Muscle of leg (tissue), 11 donors: ENCODE measurements around the gene ANKRD60. TPM values are rescaled to one million over a fixed set of nuclear protein-coding genes. Genes with fewer than 3 reads are reported as not detected.

Source experiments
- DNase-seq: peaks from one replicate; pipeline ENCODE4 v3.0.0; 2013
- H3K27ac ChIP-seq: one replicate; pipeline ENCODE4 v1.5.1; 2013; ENCODE audit warnings: mild to moderate bottlenecking, low read length, control low read depth
- H3K27me3 ChIP-seq: one replicate; pipeline ENCODE4 v1.6.1; 2013; ENCODE audit warnings: low read length; ENCODE audit not compliant: control insufficient read depth, insufficient read depth
- H3K36me3 ChIP-seq: one replicate; pipeline ENCODE4 v1.6.1; 2013; ENCODE audit warnings: low read length; ENCODE audit not compliant: control insufficient read depth, insufficient read depth
- H3K4me1 ChIP-seq: one replicate; pipeline ENCODE4 v1.6.1; 2013; ENCODE audit warnings: low read length; ENCODE audit not compliant: control insufficient read depth, insufficient read depth
- H3K4me3 ChIP-seq: one replicate; pipeline ENCODE4 v1.5.1; 2013; ENCODE audit warnings: low read length, control low read depth
- H3K9me3 ChIP-seq: replicated peaks from 2 replicates; pipeline ENCODE4 v1.6.1; 2013; ENCODE audit warnings: low read depth, low read length; ENCODE audit not compliant: control insufficient read depth
- WGBS: methylation state at CpG from one replicate; pipeline ENCODE4 v1.1.5; 2013; ENCODE audit warnings: missing lambda C conversion rate; ENCODE audit not compliant: insufficient coverage; 5-methylcytosine and 5-hydroxymethylcytosine counted together
- polyA plus RNA-seq, 8 donors: library from polyadenylated mRNA; unstranded; fragments of 120-200 nt; gene quantifications; one replicate each; pipeline versions ENCODE4 v1.2.1 to v1.2.3, GENCODE V29; 2013; ENCODE audit warnings: inconsistent platforms in 1 of 8, low replicate concordance in 1 of 8; ENCODE audit not compliant: insufficient read length in 8 of 8, insufficient read depth in 1 of 8
- total RNA-seq: library from RNA; stranded (reverse); fragments of 120-200 nt; gene quantifications from one replicate; pipeline ENCODE4 v1.2.4, GENCODE V29; 2013

ANKRD60 gene
- total and polyA plus RNA-seq, 9 donors: not detected

DNA sequence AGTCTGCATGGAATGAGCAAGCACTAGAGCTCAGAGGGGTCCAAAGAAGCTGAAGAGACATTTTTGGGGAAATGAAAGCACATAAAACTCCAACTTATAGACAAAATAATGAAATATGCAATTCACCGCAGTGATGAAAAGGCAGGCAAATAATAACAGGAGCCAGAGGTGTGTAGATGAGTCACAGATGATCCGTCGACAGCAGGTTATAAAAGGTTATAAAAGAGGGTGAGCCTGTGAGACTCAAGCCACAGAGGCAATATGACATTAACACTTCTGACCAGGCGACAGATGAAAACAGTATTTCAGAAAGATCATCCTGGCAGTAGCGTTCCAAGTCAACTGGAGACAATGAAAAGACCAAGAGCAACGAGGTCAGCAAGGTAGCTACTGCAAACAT is 35.8 kb upstream of the ANKRD60 start:
- no peak overlapping the region for H3K27ac ChIP-seq
- WGBS: 65% methylated on average over 5 of the region's 6 CpGs
- no peak for DNase-seq
- H3K27me3 ChIP-seq: no peaks in the 10 kb centered on the region
- H3K4me1 ChIP-seq: peaks cover 10% of the 10 kb centered on the region
- H3K4me3 ChIP-seq: no peak overlapping the region
- H3K36me3 ChIP-seq: peaks cover 53% of the 10 kb centered on the region
- H3K9me3 ChIP-seq: no peaks in the 10 kb centered on the region

DNA sequence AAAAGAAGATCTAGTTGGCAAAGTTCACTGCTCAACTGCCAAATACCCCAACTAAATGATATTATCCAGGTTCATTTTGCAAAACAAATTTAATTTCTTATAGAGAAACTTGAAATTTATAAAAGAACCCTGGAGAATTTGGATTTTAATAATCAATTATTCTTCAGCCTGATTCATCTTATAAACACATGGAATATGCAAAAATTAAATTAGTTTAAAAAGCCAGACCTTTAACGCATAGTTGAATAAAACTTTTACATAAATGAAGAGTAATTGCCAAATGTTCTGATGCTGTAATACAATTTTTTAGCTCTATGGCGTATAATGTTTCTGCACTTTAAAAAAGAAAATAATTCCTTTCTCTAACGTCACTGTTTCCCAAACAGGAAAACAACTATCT is 33.2 kb upstream of the ANKRD60 start:
- no peak for DNase-seq
- Histone ChIP-seq H3K4me1 (no peaks in the 10 kb centered on the region), H3K4me3 (no peak overlapping the region), H3K36me3 (peaks cover 38% of the 10 kb centered on the region), H3K27me3 (no peaks in the 10 kb centered on the region), H3K9me3 (no peaks in the 10 kb centered on the region), H3K27ac (no peak overlapping the region)
- no CpG with 5 or more reads among the region's 3 CpGs for WGBS

DNA sequence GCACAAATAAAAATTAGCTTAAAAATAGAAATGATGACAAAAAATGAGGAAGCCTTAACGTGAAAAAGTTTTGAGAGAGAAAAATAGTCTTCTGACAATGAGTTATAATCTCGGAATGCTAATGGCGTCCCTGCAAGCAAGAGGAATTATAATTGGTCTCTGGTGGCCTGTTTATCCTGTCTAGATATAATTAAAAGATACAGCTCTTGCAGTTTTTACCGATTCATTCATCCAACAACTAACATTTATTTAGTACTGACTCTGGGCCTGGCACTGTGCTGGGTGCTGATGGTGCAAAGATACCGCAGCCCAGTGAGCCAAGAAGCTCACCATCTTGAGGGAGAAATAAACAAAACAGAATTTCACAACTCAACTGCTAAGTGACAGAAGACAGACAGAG is 31.6 kb upstream of the ANKRD60 start:
- DNase-seq: no peak
- H3K27me3 ChIP-seq: no peaks in the 10 kb centered on the region
- no peak overlapping the region for H3K27ac ChIP-seq
- 17% methylated on average over 1 of the region's 5 CpGs for WGBS
- H3K4me1 ChIP-seq: no peaks in the 10 kb centered on the region
- no peak overlapping the region for H3K4me3 ChIP-seq
- no peaks in the 10 kb centered on the region for H3K9me3 ChIP-seq
- peaks cover 25% of the 10 kb centered on the region for H3K36me3 ChIP-seq

DNA sequence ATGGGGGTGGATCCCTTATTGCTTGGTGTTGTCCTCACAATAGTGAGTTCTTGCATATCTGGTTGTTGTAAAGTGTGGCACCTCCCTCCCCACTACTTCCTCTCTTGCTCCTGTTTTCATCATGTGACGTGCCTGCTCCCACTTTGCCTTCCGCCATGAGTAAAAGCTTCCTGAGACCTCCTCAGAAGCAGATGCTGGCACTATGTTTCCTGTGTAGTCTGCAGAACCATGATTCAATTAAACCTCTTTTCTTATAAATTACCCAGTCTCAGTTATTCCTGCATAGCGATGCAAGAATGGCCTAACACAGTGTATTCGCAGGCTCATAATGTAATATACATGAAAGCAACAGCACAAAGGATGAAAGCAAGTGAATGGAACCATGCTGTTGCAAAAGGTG is 28.4 kb upstream of the ANKRD60 start:
- Histone ChIP-seq H3K36me3 (peaks cover 6% of the 10 kb centered on the region), H3K27ac (no peak overlapping the region), H3K4me1 (no peaks in the 10 kb centered on the region), H3K4me3 (no peak overlapping the region), H3K9me3 (peaks cover 2% of the 10 kb centered on the region), H3K27me3 (no peaks in the 10 kb centered on the region)
- 95% methylated on average over 2 of the region's 4 CpGs for WGBS
- DNase-seq: no peak

DNA sequence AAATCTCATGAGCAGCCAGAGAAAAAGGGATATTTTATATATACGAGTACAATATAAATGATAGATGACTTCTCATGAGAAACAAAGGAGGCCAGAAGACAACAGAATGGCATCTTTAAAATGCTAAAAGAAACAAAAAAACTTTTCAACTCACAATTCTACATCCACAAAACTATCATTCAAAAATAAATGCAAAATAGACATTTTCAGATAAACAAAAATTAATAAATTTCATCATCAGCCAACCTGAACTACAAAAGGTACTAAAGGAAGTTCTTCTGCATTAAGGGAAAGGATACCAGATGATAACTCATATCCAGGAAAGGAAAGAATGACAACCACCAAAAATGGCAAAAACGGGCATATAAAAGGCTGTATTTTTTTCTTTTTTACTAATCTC is 27.9 kb upstream of the ANKRD60 start:
- DNase-seq: no peak
- WGBS: no CpG with 5 or more reads among the region's 2 CpGs
- no peak overlapping the region for H3K27ac ChIP-seq

DNA sequence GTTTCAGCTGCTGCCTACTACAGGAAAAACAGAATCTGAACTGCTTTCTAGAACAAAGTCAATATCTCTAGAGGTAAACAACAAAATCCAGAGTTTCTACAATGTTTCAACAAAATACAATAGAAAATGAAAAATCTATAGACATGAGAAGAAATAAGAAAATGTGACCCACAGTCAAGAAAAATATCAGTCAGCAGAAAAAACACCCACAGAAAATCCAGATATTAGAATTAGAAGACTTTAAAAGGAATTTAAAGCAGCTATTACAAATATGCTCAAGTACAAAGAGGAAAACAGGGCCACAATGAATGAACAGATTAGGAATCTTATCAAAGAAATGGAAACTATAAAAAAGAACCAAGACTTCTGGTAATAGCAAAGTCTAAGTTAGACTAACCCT is 26.4 kb upstream of the ANKRD60 start:
- DNase-seq: no peak
- Histone ChIP-seq H3K4me3 (no peak overlapping the region), H3K27me3 (no peaks in the 10 kb centered on the region), H3K36me3 (peaks cover 11% of the 10 kb centered on the region), H3K9me3 (peaks cover 2% of the 10 kb centered on the region), H3K4me1 (no peaks in the 10 kb centered on the region), H3K27ac (no peak overlapping the region)

More for the DNA sequence above, 27.9 kb upstream of the ANKRD60 start:
- Histone ChIP-seq H3K4me3 (no peak overlapping the region), H3K36me3 (peaks cover 7% of the 10 kb centered on the region), H3K4me1 (no peaks in the 10 kb centered on the region), H3K9me3 (peaks cover 2% of the 10 kb centered on the region), H3K27me3 (no peaks in the 10 kb centered on the region)

DNA sequence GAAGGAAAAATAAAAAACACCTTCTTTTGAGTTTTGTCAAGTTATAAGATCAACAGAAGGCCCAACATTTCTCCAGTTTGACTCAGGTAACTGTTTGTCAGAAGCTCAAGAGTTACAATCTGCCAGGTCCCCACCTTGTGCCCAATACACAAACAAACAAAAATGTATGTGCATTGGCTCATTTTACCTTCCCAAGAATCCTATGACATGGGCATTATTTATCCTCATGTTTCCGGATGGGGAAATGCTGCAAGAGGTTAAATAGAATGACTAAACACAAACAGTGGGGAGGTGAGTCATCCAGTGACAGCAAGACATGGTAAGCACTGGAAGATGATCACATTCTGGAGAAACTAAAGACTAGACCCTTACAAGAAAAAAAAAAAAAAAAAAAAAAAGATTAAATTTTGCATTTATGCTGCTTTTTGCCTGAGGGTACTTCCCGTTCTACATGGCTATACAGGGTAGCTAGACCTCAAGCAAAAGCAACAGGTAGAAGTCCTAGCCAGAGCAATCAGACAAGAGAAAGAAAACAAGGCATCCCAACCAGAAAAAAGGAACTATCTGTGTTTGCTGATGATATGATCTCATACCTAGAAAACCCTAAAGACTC is 23.6 kb upstream of the ANKRD60 start:
- H3K4me1 ChIP-seq: no peaks in the 10 kb centered on the region
- H3K27me3 ChIP-seq: no peaks in the 10 kb centered on the region
- DNase-seq: no peak
- H3K4me3 ChIP-seq: no peak overlapping the region
- whole genome bisulfite sequencing: no CpG with 5 or more reads among the region's 2 CpGs
- peaks cover 2% of the 10 kb centered on the region for H3K9me3 ChIP-seq
- H3K36me3 ChIP-seq: peaks cover 18% of the 10 kb centered on the region
- H3K27ac ChIP-seq: no peak overlapping the region

DNA sequence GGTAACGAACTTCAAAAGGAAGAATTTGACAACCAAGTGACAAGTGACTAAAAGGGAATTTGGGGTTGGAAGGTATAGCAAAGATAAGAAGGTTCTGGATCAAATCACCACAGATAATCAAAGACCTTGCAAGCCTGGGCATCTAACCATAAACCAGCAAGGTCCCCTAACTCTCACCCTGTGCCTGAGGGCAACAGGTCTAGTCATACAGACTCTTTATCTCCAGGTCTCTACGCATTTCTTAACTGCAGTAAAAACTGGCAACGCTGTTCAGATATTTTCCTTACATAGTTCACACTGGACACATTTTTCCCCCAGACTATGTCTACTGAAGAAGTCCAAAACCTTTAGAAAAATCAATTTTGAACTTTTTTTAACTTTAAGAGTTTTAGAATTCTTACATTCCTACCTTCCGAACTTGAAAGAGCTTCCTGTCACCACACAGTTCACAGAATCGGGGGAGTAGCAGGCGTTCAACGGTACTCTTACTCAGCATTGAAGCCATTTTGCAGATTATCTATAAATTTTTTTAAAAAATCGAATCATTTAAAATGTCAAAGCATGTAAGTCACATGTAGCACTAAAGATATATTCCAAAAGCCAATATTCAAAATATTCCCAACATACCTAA is 23.0 kb upstream of the ANKRD60 start:
- H3K36me3 ChIP-seq: peaks cover 22% of the 10 kb centered on the region
- H3K27ac ChIP-seq: no peak overlapping the region
- H3K4me1 ChIP-seq: no peaks in the 10 kb centered on the region
- WGBS: 55% methylated on average over 3 of the region's 8 CpGs
- DNase-seq: no peak
- H3K4me3 ChIP-seq: no peak overlapping the region
- H3K9me3 ChIP-seq: peaks cover 2% of the 10 kb centered on the region
- H3K27me3 ChIP-seq: no peaks in the 10 kb centered on the region

DNA sequence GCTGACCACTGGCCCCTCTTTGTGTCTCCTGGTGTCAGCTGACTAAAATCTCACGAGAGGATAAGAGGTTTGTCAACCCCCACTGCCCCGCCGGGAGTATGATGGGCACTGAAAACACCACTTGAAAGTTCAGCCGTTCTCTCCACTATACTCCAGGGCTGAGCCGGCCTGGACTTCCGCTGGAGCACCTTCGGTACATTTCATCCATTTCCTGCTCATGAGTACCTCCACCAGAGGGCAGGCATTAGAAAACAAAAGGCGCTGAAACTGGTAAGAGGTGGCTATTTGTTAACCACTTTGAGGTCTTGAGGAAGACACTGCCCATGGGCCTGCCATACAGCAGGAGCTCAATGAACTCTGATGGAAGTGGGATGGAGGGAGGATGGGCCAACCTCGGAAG is 17.9 kb upstream of the ANKRD60 start:
- H3K36me3 ChIP-seq: peaks cover 46% of the 10 kb centered on the region
- DNase-seq: peak; percentile 57
- 80% methylated on average over 1 of the region's 9 CpGs for WGBS
- no peak overlapping the region for H3K4me3 ChIP-seq
- H3K9me3 ChIP-seq: no peaks in the 10 kb centered on the region
- no peak overlapping the region for H3K27ac ChIP-seq
- no peaks in the 10 kb centered on the region for H3K27me3 ChIP-seq
- no peaks in the 10 kb centered on the region for H3K4me1 ChIP-seq

DNA sequence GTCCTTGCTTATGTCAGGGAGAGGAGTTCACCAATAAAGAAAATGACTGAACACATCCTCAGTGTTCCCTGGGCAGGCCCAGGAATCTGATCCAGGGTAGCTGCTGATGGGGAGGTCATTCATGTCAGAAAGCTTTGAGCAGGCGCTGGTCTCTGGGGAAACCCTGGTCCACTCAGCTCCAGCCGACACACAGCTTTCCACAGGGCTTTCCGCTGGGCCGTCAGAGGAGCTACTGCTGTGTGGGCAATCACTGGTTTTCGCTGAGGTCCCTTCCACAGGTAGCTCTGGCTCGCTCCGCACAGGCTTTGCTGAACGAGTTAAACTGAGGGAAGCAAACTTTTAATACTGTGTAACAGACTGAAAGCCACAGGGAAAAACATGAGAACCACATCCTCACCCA is 17.5 kb upstream of the ANKRD60 start:
- Histone ChIP-seq H3K4me3 (no peak overlapping the region), H3K27me3 (no peaks in the 10 kb centered on the region), H3K27ac (no peak overlapping the region), H3K9me3 (no peaks in the 10 kb centered on the region), H3K4me1 (no peaks in the 10 kb centered on the region), H3K36me3 (peaks cover 42% of the 10 kb centered on the region)
- 84% methylated on average over 5 of the region's 8 CpGs for WGBS
- no peak for DNase-seq
